HEK293 (cell line): ENCODE data around the gene PADI3.
A peak's percentile ranks its signal among the peaks of the same experiment; 100 is the strongest.

Experiments used
- CTCF ChIA-PET: fragments of 350-600 bp; formaldehyde crosslinking; extraction: SDS; loops from one replicate; lab custom pipeline; 2021; ENCODE audit warnings: antibody characterized with exemption; lab: Yijun Ruan, JAX
- POLR2A ChIA-PET: fragments of 300-600 bp; formaldehyde crosslinking; extraction: SDS; loops from one replicate; lab custom pipeline; 2020; ENCODE audit warnings: antibody characterized with exemption, inconsistent platforms; lab: Yijun Ruan, JAX
- H3K27ac ChIP-seq: fragments of 200-500 bp; sonication (Bioruptor generic); 2 replicates; pipeline ENCODE4 v1.5.1; 2014; ENCODE audit warnings: low read depth, low read length, control low read depth, inconsistent platforms; ENCODE audit errors: extremely low read depth
- H3K36me3 ChIP-seq, 2 experiments: fragments of 200-500 bp in 1 of 2; sonication (Bioruptor generic) in 1 of 2; 1 replicate in 1 of 2; 2 replicates in 1 of 2; pipeline ENCODE4 v1.5.1; 2014 to 2017; ENCODE audit warnings: inconsistent platforms in 2 of 2, low read length in 2 of 2; ENCODE audit not compliant: control insufficient read depth in 2 of 2, insufficient read depth in 1 of 2
- H3K4me1 ChIP-seq: fragments of 200-500 bp; sonication (Bioruptor generic); 2 replicates; pipeline ENCODE4 v1.5.1; 2014; ENCODE audit warnings: mild to moderate bottlenecking, low read length, inconsistent platforms; ENCODE audit not compliant: control insufficient read depth, insufficient read depth
- H3K4me3 ChIP-seq: 2 replicates; pipeline ENCODE4 v1.5.1; 2011; ENCODE audit warnings: low read depth, mild to moderate bottlenecking, control low read depth, low read length, moderate library complexity
- H3K9me3 ChIP-seq: fragments of 200-500 bp; sonication (Bioruptor generic); 2 replicates; pipeline ENCODE4 v1.5.1; 2014; ENCODE audit warnings: low read depth, low read length, inconsistent platforms; ENCODE audit not compliant: control insufficient read depth, insufficient read depth
- GLI2 ChIP-seq: fragments of 450-650 bp; formaldehyde crosslinking; IDR thresholded peaks from 2 replicates; pipeline ENCODE4; 2017; ENCODE audit warnings: missing biosample characterization, missing genetic modification characterization, low read depth, borderline replicate concordance
- MZF1 ChIP-seq: fragments of 450-650 bp; formaldehyde crosslinking; IDR thresholded peaks from 2 replicates; pipeline ENCODE4 v1.5.1; 2017; ENCODE audit warnings: missing biosample characterization, missing genetic modification characterization, borderline replicate concordance
- SETDB1 ChIP-seq: IDR thresholded peaks from one replicate; pipeline ENCODE4 v1.6.1; 2017; ENCODE audit warnings: mild to moderate bottlenecking, low read length, moderate library complexity, mixed read lengths; ENCODE audit not compliant: insufficient read length
- WT1 ChIP-seq: fragments of 450-650 bp; formaldehyde crosslinking; IDR thresholded peaks from 2 replicates; pipeline ENCODE4 v1.5.1; 2016; ENCODE audit warnings: missing biosample characterization, missing genetic modification characterization
- YY1 ChIP-seq: fragments of 450-650 bp; formaldehyde crosslinking; IDR thresholded peaks from 2 replicates; pipeline ENCODE4 v1.5.1; 2018; ENCODE audit warnings: missing biosample characterization, missing genetic modification characterization
- ZBTB26 ChIP-seq: fragments of 450-650 bp; formaldehyde crosslinking; optimal IDR thresholded peaks from 2 replicates; pipeline ENCODE3; 2016; ENCODE audit warnings: missing biosample characterization, mild to moderate bottlenecking, missing genetic modification characterization
- ZFHX2 ChIP-seq: fragments of 450-650 bp; formaldehyde crosslinking; conservative IDR thresholded peaks from 2 replicates; pipeline ENCODE4 v1.5.1; 2016; ENCODE audit warnings: missing biosample characterization, missing genetic modification characterization
- ZFP3 ChIP-seq: fragments of 450-650 bp; formaldehyde crosslinking; IDR thresholded peaks from 2 replicates; pipeline ENCODE4 v1.5.1; 2016; ENCODE audit warnings: low read depth, missing biosample characterization, missing genetic modification characterization
- ZNF18 ChIP-seq: fragments of 450-650 bp; formaldehyde crosslinking; IDR thresholded peaks from 2 replicates; pipeline ENCODE4 v1.5.1; 2016; ENCODE audit warnings: missing biosample characterization, missing genetic modification characterization
- ZNF223 ChIP-seq: fragments of 450-650 bp; formaldehyde crosslinking; IDR thresholded peaks from 2 replicates; pipeline ENCODE4 v1.5.1; 2016; ENCODE audit warnings: missing biosample characterization, missing genetic modification characterization
- ZNF514 ChIP-seq: fragments of 450-650 bp; formaldehyde crosslinking; IDR thresholded peaks from 2 replicates; pipeline ENCODE4 v1.5.1; 2016; ENCODE audit warnings: missing biosample characterization, missing genetic modification characterization
- ZNF600 ChIP-seq: fragments of 450-650 bp; formaldehyde crosslinking; IDR thresholded peaks from 2 replicates; pipeline ENCODE4 v1.5.1; 2016; ENCODE audit warnings: missing biosample characterization, missing genetic modification characterization
- ZNF664 ChIP-seq: fragments of 450-650 bp; formaldehyde crosslinking; IDR thresholded peaks from 2 replicates; pipeline ENCODE4 v1.5.1; 2016; ENCODE audit warnings: missing biosample characterization, missing genetic modification characterization
- ZNF670 ChIP-seq: fragments of 450-650 bp; formaldehyde crosslinking; IDR thresholded peaks from 2 replicates; pipeline ENCODE4 v1.5.1; 2016; ENCODE audit warnings: missing biosample characterization, missing genetic modification characterization, low read depth
- ZNF747 ChIP-seq: fragments of 450-650 bp; formaldehyde crosslinking; IDR thresholded peaks from 2 replicates; pipeline ENCODE4 v1.5.1; 2016; ENCODE audit warnings: missing biosample characterization, missing genetic modification characterization
- ZNF792 ChIP-seq: fragments of 450-650 bp; formaldehyde crosslinking; IDR thresholded peaks from 2 replicates; pipeline ENCODE4 v1.5.1; 2016; ENCODE audit warnings: missing biosample characterization, missing genetic modification characterization
- ZNF830 ChIP-seq: fragments of 450-650 bp; IDR thresholded peaks from 2 replicates; pipeline ENCODE4 v1.5.0; 2018; ENCODE audit warnings: missing biosample characterization, missing genetic modification characterization, low read depth, mild to moderate bottlenecking, moderate library complexity
- TF ChIP-seq, protein P1 (sequence below): fragments of 450-650 bp; formaldehyde crosslinking; IDR thresholded peaks from 2 replicates; pipeline ENCODE4 v1.5.1; 2017; ENCODE audit warnings: missing biosample characterization, missing genetic modification characterization
- TF ChIP-seq, protein P2 (sequence below): fragments of 450-650 bp; IDR thresholded peaks from 2 replicates; pipeline ENCODE4 v1.5.1; 2018; ENCODE audit warnings: missing biosample characterization, missing genetic modification characterization

Gene PADI3

DNA sequence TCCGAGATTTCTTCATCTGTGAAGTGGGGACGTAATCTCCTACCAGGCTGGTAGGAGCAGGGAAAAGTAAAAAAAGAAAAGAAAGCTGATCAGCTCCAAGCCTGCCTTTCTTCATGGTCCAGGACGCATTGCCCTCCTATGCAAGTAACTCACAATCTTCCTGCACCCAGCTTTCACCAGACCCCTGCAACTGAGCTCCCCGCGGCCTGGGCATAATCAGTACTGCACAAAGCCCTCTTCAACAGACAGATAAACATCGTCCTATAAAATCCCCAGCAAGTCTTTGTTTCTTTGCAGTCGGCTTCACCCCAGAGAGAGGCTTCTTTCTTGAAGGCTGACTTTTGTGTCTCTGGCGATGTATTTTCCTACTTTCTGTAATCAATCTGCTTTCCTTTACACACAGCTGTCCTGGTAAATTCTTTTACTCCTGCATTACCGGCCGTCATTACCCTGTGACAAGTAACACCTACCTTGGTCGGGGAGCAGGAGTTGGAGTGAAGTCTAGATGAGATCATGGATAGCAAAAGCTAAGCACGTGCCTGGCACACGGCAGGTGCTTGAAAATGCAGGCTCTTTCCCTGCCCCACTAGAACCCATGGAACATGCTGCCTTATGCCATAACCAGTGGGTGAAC lies 35.6 kb upstream of the PADI3 start:
- Histone ChIP-seq H3K4me3 (no peak overlapping the region), H3K9me3 (no peaks in the 10 kb centered on the region), H3K4me1 (peaks cover 4% of the 10 kb centered on the region), H3K27ac (0 out of 2 replicates have a peak overlapping the region, but pooled peaks have one; percentile 35), H3K36me3 (no peaks in the 10 kb centered on the region)
- ChIA-PET POLR2A (interaction anchor here (1.5 to 2.5 kb wide), 2 partner anchors 20 to 28 kb away, joined by 11 to 12 read pairs; no protein-coding TSS in a partner anchor), CTCF (interaction anchor here (0.7 to 3.1 kb wide), 5 partner anchors 10 to 91 kb away, joined by 3 to 17 read pairs (median 8); no protein-coding TSS in a partner anchor)
- TF ChIP-seq ZBTB26 (tag by site-specific recombination) (peak; percentile 1), MZF1 (tag by site-specific recombination) (peak; percentile 79; the same call in 1 of the 2 replicates), GLI2 (no peak), ZNF600 (tag by site-specific recombination) (peak; percentile 62; the same call in 1 of the 2 replicates), ZNF18 (tag by site-specific recombination) (no peak), ZNF664 (no peak), ZFHX2 (0 out of 2 replicates have a peak, but pooled peaks have one; percentile 5), SETDB1 (peak; percentile 22), ZNF223 (tag by site-specific recombination) (no peak)

- TF ChIP-seq, protein P1, sequence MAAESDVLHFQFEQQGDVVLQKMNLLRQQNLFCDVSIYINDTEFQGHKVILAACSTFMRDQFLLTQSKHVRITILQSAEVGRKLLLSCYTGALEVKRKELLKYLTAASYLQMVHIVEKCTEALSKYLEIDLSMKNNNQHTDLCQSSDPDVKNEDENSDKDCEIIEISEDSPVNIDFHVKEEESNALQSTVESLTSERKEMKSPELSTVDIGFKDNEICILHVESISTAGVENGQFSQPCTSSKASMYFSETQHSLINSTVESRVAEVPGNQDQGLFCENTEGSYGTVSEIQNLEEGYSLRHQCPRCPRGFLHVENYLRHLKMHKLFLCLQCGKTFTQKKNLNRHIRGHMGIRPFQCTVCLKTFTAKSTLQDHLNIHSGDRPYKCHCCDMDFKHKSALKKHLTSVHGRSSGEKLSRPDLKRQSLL (tag by site-specific recombination) = no peak
- TF ChIP-seq ZNF747 (tag by site-specific recombination) (no peak), ZNF792 (tag by site-specific recombination) (no peak), ZFP3 (tag by site-specific recombination) (peak; percentile 77)
- H3K4me3 ChIP-seq = no peak overlapping the region
- H3K36me3 ChIP-seq = no peaks in the 10 kb centered on the region
- no peak overlapping the region for H3K27ac ChIP-seq
- peaks cover 4% of the 10 kb centered on the region for H3K4me1 ChIP-seq
- POLR2A ChIA-PET = interaction anchor here (2.5 kb wide), 1 partner anchor 19 kb away, joined by 12 read pairs; no protein-coding TSS in a partner anchor
- CTCF ChIA-PET = interaction anchor here (2.0 to 3.1 kb wide), 2 partner anchors 21 to 87 kb away, joined by 9 to 17 read pairs; no protein-coding TSS in a partner anchor
- H3K9me3 ChIP-seq = no peaks in the 10 kb centered on the region
Measured at GRCh38 chr1:17213782-17214148, 35.1 kb upstream of the PADI3 start.

DNA sequence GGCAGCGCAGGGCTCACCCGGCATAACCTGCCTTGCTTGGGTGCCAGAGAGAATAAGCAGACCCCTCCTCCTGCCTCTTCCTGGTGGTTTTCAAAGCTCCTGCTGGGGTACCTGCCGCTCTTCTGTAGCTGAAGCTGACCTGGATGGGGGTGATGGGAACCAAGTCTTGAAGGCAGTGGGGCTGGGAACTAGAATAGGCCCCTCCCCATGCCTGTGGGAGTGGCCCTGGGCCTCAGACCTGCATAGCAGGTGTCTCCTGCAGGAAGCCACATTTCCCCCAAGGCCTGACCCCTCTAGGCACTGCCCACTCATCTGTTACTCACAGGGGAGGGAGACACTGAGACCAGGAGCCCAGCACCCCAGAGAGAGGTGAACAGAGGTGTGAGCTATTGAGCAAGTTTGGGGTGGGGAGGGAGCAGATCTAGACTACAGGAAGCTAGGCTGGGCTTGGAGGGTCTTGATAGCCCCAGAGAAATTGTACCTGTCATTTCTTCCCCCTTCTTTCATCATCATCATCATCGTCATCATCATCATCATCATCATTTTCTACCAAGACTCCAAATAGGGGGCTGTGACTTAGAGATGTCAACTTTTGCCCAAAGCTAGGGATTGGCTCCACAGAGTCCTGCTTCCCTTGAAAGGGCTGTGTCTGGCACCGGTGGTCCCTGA lies 33.9 kb upstream of the PADI3 start:
- Histone ChIP-seq H3K4me1 (peaks cover 4% of the 10 kb centered on the region), H3K9me3 (no peaks in the 10 kb centered on the region), H3K27ac (no peak overlapping the region), H3K36me3 (no peaks in the 10 kb centered on the region), H3K4me3 (no peak overlapping the region)
- CTCF ChIA-PET = interaction anchor here (1.6 kb wide), 1 partner anchor 59 kb away, joined by 5 read pairs; no protein-coding TSS in a partner anchor
- POLR2A ChIA-PET = no interaction called here
- TF ChIP-seq GLI2 (no peak), ZNF514 (tag by site-specific recombination) (no peak), ZNF670 (no peak), ZNF830 (tag by site-specific recombination) (no peak), WT1 (tag by site-specific recombination) (no peak), ZNF223 (tag by site-specific recombination) (no peak), YY1 (tag by site-specific recombination) (no peak)
- TF ChIP-seq, protein P2, sequence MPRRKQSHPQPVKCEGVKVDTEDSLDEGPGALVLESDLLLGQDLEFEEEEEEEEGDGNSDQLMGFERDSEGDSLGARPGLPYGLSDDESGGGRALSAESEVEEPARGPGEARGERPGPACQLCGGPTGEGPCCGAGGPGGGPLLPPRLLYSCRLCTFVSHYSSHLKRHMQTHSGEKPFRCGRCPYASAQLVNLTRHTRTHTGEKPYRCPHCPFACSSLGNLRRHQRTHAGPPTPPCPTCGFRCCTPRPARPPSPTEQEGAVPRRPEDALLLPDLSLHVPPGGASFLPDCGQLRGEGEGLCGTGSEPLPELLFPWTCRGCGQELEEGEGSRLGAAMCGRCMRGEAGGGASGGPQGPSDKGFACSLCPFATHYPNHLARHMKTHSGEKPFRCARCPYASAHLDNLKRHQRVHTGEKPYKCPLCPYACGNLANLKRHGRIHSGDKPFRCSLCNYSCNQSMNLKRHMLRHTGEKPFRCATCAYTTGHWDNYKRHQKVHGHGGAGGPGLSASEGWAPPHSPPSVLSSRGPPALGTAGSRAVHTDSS (tag by site-specific recombination) = peak; percentile 96
